Measurements from ENCODE around the gene WDFY3.

GRCh38 chr4:84632092-84632491 is 334.4 kb downstream of the WDFY3 start:
- TF ChIP-seq CTCF (IDR thresholded peaks at IDR 0.05; ENCODE audit: insufficient read depth, low read depth, low read length), result no peak
- TF ChIP-seq EZH2 (IDR thresholded peaks at IDR 0.05; ENCODE audit: insufficient read depth, low read length), result no peak
